ENCODE measurements around the gene NEIL3.
A peak's percentile ranks its signal among the peaks of the same experiment; 100 is the strongest.

The NEIL3 gene

DNA sequence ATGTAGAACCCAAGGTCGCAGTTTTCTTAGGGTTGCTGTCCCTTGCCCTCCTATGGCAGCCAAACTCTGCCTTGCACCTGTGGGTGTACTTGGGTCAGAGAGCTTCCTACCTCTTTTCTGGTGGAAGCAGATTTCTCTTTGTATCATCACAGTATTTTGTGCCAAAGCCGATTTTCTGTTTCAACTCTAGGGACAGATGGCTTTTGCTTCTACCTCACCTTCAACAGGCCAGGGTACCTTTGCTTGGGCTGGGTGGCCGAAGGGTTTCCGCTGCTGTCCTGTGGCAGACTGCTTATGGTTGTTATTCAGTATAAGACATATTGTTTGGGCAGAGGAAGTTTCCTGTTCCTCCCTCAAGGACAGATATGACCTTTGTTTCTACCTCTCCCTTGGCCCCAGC lies 22.4 kb downstream of the NEIL3 start:
- no peak for DNase-seq (ENCODE audit: insufficient read length)
- TF ChIP-seq TAF1 (IDR thresholded peaks at IDR 0.05; ENCODE audit: borderline replicate concordance, low read depth, low read length) (no peak), POLR2AphosphoS5 (IDR thresholded peaks at IDR 0.05; ENCODE audit: low read depth, low read length) (no peak), POLR2A (IDR thresholded peaks at IDR 0.05; ENCODE audit: low read depth, low read length) (no peak)
- no peak for FAIRE-seq

DNA sequence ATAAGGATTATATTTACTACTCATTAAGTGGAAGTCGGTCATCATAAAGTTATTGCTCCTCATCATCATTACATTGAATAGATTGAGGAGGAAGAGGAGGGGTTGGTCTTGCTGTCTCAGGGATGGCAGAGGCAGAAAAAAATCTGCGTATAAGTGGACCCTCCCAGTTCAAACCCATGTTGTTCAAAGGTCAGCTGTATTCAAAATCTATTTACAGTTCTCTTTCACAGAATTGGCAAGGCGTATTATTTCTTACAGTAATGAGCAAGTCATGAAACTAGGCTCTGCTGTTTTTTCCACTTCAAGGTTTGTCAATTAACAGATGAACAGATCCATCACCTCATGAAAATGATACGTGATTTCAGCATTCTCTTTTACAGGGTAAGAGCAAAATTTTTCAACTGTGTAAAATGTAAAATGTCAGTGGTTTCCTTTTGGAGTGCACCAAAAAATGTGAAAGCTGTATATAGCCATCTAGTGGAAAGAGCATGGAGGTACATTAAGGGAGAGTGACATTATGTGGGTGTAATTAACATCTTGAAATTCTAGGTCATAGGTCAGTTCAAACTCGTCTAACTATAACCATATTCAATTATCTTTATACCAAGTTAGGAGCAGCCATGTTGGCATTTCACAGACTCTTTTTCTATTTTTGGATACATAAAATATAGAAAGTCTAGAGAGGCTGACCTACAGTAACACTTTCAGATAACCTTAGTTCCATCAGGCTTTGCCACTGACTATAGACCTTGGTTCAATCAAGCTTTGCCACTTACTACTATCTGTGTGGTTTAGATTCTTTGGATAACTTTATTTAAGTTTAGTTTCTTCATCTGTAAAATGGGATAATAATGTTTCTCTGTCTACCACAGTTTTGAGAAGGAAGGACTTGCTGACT lies 30.1 kb downstream of the NEIL3 start:
- no peak for TF ChIP-seq POLR2AphosphoS5 (IDR thresholded peaks at IDR 0.05; ENCODE audit: low read depth, low read length)
- no peak for TF ChIP-seq POLR2A (IDR thresholded peaks at IDR 0.05; ENCODE audit: low read depth, low read length)
- no peak for TF ChIP-seq TAF1 (IDR thresholded peaks at IDR 0.05; ENCODE audit: borderline replicate concordance, low read depth, low read length)
- DNase-seq (ENCODE audit: insufficient read length) (no peak), FAIRE-seq (peak; percentile 74)

DNA sequence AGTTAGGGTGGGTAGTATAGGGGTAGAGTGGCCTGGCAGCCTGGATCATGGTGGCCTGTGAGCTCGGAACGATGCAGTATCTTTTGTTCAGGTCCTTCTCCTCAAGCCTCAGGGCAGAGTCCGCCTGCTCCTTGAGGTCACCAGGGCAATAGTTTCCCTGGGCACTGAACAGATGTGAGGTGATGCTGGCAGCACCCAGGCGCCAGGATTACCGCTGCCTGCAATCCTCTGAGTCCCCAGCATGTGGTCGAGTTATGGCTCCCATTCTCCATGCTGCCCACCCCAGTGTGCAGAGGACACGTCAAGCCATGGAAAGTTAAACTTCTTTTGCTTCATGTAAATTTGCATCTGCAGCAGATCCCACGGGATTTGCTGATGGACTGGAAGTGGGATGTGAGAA lies 38.7 kb downstream of the NEIL3 start:
- FAIRE-seq (no peak), DNase-seq (ENCODE audit: insufficient read length) (no peak)
- TF ChIP-seq POLR2A (IDR thresholded peaks at IDR 0.05; ENCODE audit: low read depth, low read length) (no peak), POLR2AphosphoS5 (IDR thresholded peaks at IDR 0.05; ENCODE audit: low read depth, low read length) (no peak), TAF1 (IDR thresholded peaks at IDR 0.05; ENCODE audit: borderline replicate concordance, low read depth, low read length) (no peak)

GRCh38 chr4:177349191-177349590 lies 39.5 kb downstream of the NEIL3 start:
- DNase-seq (ENCODE audit: insufficient read length) (no peak), FAIRE-seq (no peak)
- TF ChIP-seq TAF1 (IDR thresholded peaks at IDR 0.05; ENCODE audit: borderline replicate concordance, low read depth, low read length) (no peak), POLR2A (IDR thresholded peaks at IDR 0.05; ENCODE audit: low read depth, low read length) (no peak), POLR2AphosphoS5 (IDR thresholded peaks at IDR 0.05; ENCODE audit: low read depth, low read length) (no peak)

DNA sequence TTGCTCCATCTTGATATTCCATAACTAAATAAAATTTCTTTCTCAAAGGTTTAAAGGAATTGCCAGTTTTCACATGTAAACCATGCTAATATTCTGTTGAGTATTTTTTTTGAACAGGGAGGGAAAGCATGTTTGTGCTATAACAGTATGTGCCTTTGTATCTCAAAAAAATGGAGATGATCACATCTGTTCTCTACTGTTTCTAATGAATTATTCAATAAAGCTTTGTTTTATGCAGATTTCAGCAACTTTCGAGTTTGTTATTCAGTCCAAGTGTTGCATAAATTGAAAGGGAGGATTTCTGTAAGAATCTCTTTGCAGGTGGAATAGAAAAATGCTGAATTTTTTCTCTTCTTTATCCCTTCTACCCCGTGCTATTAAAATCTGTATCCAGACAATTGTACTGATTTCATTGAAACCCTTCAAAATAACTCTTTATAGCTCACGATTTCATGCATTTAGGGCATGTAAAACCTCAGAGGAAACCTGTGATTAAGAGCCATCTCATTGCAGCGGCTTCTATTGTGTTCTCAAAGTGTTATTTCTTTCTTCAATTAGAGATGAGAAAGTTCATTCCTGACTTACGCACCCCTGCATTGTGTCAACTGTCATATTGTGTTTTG lies 42.1 kb downstream of the NEIL3 start:
- no peak for TF ChIP-seq TAF1 (IDR thresholded peaks at IDR 0.05; ENCODE audit: borderline replicate concordance, low read depth, low read length)
- TF ChIP-seq POLR2A (IDR thresholded peaks at IDR 0.05; ENCODE audit: low read depth, low read length) = no peak
- TF ChIP-seq POLR2AphosphoS5 (IDR thresholded peaks at IDR 0.05; ENCODE audit: low read depth, low read length) = no peak
- FAIRE-seq = no peak
- no peak for DNase-seq (ENCODE audit: insufficient read length)

GRCh38 chr4:177356206-177356605 lies 46.5 kb downstream of the NEIL3 start:
- DNase-seq (ENCODE audit: insufficient read length) (no peak), FAIRE-seq (no peak)
- TF ChIP-seq TAF1 (IDR thresholded peaks at IDR 0.05; ENCODE audit: borderline replicate concordance, low read depth, low read length) (no peak), POLR2A (IDR thresholded peaks at IDR 0.05; ENCODE audit: low read depth, low read length) (no peak), POLR2AphosphoS5 (IDR thresholded peaks at IDR 0.05; ENCODE audit: low read depth, low read length) (no peak)

- FAIRE-seq (no peak), DNase-seq (ENCODE audit: insufficient read length) (no peak)
- TF ChIP-seq POLR2A (IDR thresholded peaks at IDR 0.05; ENCODE audit: low read depth, low read length) (no peak), TAF1 (IDR thresholded peaks at IDR 0.05; ENCODE audit: borderline replicate concordance, low read depth, low read length) (no peak), POLR2AphosphoS5 (IDR thresholded peaks at IDR 0.05; ENCODE audit: low read depth, low read length) (no peak)
These were observed 47.2 kb downstream of the NEIL3 start for GRCh38 chr4:177356921-177357320.

- TF ChIP-seq TAF1 (IDR thresholded peaks at IDR 0.05; ENCODE audit: borderline replicate concordance, low read depth, low read length) (no peak), POLR2A (IDR thresholded peaks at IDR 0.05; ENCODE audit: low read depth, low read length) (no peak), POLR2AphosphoS5 (IDR thresholded peaks at IDR 0.05; ENCODE audit: low read depth, low read length) (no peak)
- no peak for FAIRE-seq
- no peak for DNase-seq (ENCODE audit: insufficient read length)
These were observed 57.7 kb downstream of the NEIL3 start for GRCh38 chr4:177367336-177367735.

GRCh38 chr4:177369372-177369771 lies 59.7 kb downstream of the NEIL3 start:
- no peak for FAIRE-seq
- TF ChIP-seq TAF1 (IDR thresholded peaks at IDR 0.05; ENCODE audit: borderline replicate concordance, low read depth, low read length) (no peak), POLR2A (IDR thresholded peaks at IDR 0.05; ENCODE audit: low read depth, low read length) (no peak), POLR2AphosphoS5 (IDR thresholded peaks at IDR 0.05; ENCODE audit: low read depth, low read length) (no peak)
- no peak for DNase-seq (ENCODE audit: insufficient read length)

DNA sequence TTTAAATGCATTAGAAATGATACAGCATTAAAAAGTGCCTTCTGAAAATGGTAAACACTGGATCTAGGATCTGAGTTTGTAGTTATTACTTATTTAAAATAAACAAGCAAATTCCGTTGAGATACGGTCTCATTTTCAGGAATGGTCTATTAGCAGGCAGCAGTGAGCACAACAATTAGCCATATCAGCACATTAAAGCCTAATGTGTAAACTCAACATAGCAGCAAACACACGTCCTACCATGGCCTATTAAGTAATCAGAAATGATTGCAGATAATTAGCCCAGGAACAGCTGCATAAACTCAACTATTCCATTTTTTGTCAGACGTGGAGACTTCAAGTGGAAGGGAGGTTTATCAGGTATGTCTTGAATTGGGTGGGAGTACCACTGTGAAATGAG lies 61.8 kb downstream of the NEIL3 start:
- no peak for FAIRE-seq
- TF ChIP-seq POLR2AphosphoS5 (IDR thresholded peaks at IDR 0.05; ENCODE audit: low read depth, low read length) (no peak), POLR2A (IDR thresholded peaks at IDR 0.05; ENCODE audit: low read depth, low read length) (no peak), TAF1 (IDR thresholded peaks at IDR 0.05; ENCODE audit: borderline replicate concordance, low read depth, low read length) (no peak)
- no peak for DNase-seq (ENCODE audit: insufficient read length)

DNA sequence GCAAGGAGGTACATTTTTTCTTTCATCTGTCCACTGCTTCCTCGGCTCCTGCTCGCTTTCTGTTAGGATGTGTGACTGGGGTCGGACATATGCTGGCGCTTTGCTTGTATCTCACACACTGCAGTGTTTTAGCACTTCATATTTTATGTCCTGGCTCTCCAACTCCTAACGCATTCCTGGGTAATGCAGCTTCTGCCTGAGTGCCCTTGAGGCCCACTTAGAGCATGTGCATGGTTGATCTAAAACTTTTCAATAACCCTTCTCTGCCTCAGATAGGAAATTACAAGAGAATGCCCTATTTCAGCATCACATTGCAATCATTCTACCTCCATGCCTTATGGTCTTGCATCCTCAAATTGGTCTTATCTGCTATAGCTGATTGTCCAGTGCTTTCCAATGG lies 65.3 kb downstream of the NEIL3 start:
- FAIRE-seq (no peak), DNase-seq (ENCODE audit: insufficient read length) (no peak)
- TF ChIP-seq POLR2A (IDR thresholded peaks at IDR 0.05; ENCODE audit: low read depth, low read length) (no peak), POLR2AphosphoS5 (IDR thresholded peaks at IDR 0.05; ENCODE audit: low read depth, low read length) (no peak), TAF1 (IDR thresholded peaks at IDR 0.05; ENCODE audit: borderline replicate concordance, low read depth, low read length) (no peak)

DNA sequence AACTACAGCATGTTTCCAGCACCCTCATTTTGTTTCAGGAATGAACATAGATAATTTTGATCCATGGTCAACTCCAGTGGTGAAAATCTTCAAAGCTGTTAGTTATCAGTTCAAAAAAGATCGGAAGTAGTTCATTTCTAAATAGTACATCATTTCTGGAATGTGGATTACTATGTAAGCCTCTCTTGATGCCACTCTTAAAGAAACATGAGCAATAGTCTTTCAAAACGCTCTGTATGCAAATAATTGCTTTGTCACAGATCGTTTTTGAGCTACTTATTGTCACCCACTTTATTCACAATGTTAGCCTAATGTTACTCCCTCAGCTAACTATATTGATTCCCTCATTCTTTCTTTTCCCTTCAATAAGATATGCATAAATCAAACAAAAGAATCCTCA lies 65.7 kb downstream of the NEIL3 start:
- TF ChIP-seq POLR2AphosphoS5 (IDR thresholded peaks at IDR 0.05; ENCODE audit: low read depth, low read length) (no peak), TAF1 (IDR thresholded peaks at IDR 0.05; ENCODE audit: borderline replicate concordance, low read depth, low read length) (no peak), POLR2A (IDR thresholded peaks at IDR 0.05; ENCODE audit: low read depth, low read length) (no peak)
- DNase-seq (ENCODE audit: insufficient read length) = no peak
- FAIRE-seq = no peak
